Endodermal cell (in vitro differentiated cells): Measurements from ENCODE around the gene CACNA2D1. TPM values are rescaled to one million over a fixed set of nuclear protein-coding genes. Genes with fewer than 3 reads are reported as not detected.
A peak's percentile ranks its signal among the peaks of the same experiment; 100 is the strongest.

ENCODE experiments used
- DNase-seq: peaks from one replicate; pipeline ENCODE4 v3.0.0-alpha.2; 2017
- H3K27ac ChIP-seq: 2 replicates; pipeline ENCODE4 v1.5.1; 2013; ENCODE audit warnings: mild to moderate bottlenecking, low read depth, low read length, moderate library complexity
- H3K27me3 ChIP-seq: 2 replicates; pipeline ENCODE4 v1.6.1; 2013; ENCODE audit warnings: mild to moderate bottlenecking, low read length, moderate library complexity; ENCODE audit not compliant: insufficient read depth, control insufficient read depth, poor library complexity, severe bottlenecking
- H3K36me3 ChIP-seq: 2 replicates; pipeline ENCODE4 v1.7.0; 2013; ENCODE audit warnings: mild to moderate bottlenecking, low read length, moderate library complexity; ENCODE audit not compliant: control insufficient read depth, insufficient read depth
- H3K4me1 ChIP-seq: one replicate; pipeline ENCODE4 v1.7.0; 2013; ENCODE audit warnings: low read length; ENCODE audit not compliant: control insufficient read depth, insufficient read depth
- H3K4me3 ChIP-seq: 2 replicates; pipeline ENCODE4 v1.5.1; 2013; ENCODE audit warnings: mild to moderate bottlenecking, low read length, moderate library complexity
- H3K9ac ChIP-seq: 2 replicates; pipeline ENCODE4 v1.6.1; 2013; ENCODE audit warnings: mild to moderate bottlenecking, low read length, moderate library complexity; ENCODE audit not compliant: poor library complexity, severe bottlenecking; ENCODE audit errors: extremely low read depth
- H3K9me3 ChIP-seq: 2 replicates; pipeline ENCODE4 v1.6.1; 2013; ENCODE audit warnings: mild to moderate bottlenecking, low read length, moderate library complexity; ENCODE audit not compliant: control insufficient read depth
- H3K27ac Mint-ChIP-seq: 2 replicates; pipeline ENCODE4 v1.8.0; 2020; ENCODE audit warnings: mixed read lengths
- H3K27me3 Mint-ChIP-seq: 2 replicates; pipeline ENCODE4 v1.8.0; 2021; ENCODE audit warnings: mild to moderate bottlenecking, mixed read lengths; ENCODE audit not compliant: insufficient read depth
- H3K36me3 Mint-ChIP-seq: 2 replicates; pipeline ENCODE4 v1.8.0; 2020; ENCODE audit warnings: low read depth, mixed read lengths
- H3K4me1 Mint-ChIP-seq: 2 replicates; pipeline ENCODE4 v1.8.0; 2020; ENCODE audit warnings: mixed read lengths
- H3K4me3 Mint-ChIP-seq: 2 replicates; pipeline ENCODE4 v1.8.0; 2020; ENCODE audit warnings: mild to moderate bottlenecking, moderate library complexity, mixed read lengths
- H3K9me3 Mint-ChIP-seq: 2 replicates; pipeline ENCODE4 v1.8.0; 2020; ENCODE audit warnings: mild to moderate bottlenecking, mixed read lengths
- WGBS, 2 experiments: methylation state at CpG; one replicate each; pipeline versions ENCODE4 v1.1.5 to v1.1.7; 2013; ENCODE audit warnings: missing lambda C conversion rate in 2 of 2, mixed read lengths in 1 of 2; ENCODE audit not compliant: insufficient coverage in 1 of 2, insufficient read length in 1 of 2; 5-methylcytosine and 5-hydroxymethylcytosine counted together
- total RNA-seq, 2 donors: library from RNA; stranded (reverse); fragmentation: NEBNext Ultra II Directional in 1 of 2; extraction: Animal tissue kit (Norgen Biotek cat#: 25700) in 1 of 2; gene quantifications; 2 replicates in 1 of 2; 3 replicates in 1 of 2; pipeline ENCODE4 v1.2.1, GENCODE V29; 2021
- TF ChIP-seq, protein P1 (sequence below): fragments of 200-600 bp; sonication (generic); conservative IDR thresholded peaks from 2 replicates; pipeline ENCODE4 v1.5.0; 2021; ENCODE audit warnings: antibody characterized with exemption, mild to moderate bottlenecking

CACNA2D1 gene
- total RNA-seq, 2 donors from 2014 or later: 16.9 to 26.8 TPM

DNA sequence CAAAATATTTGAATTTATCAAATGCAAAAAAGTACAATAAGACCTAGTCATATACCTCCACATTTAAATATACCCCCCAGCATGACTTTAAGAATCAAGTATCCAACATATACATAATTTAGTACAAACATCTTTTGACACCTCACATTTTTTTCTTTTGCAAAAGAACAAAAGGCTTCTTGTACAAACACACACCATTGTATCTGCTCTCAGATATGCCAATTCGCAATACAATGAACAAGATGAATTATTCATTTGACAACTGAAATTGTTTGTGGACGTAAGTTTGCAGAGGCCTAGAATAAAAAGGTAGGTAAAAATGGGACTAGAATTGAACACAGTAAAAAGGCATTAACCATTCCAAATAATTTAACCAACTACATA, 154.4 kb downstream of the CACNA2D1 start:
- peaks cover 34% of the 10 kb centered on the region for H3K4me1 Mint-ChIP-seq

DNA sequence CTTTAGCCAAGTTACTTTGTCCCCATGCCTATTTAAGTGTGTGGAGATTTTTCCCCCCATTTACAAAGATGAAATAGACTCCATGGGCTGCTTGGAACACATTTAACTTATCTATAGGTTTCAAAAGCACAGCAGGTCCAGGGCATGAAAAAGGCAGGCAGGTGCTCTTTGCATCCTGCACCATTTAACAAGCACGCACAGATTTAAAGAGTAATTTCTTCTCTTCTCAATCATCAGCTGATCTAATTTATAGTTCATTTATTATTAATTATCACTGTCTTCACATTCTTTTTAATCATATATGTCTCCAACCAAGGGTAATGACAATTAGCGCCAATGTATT, 156.8 kb downstream of the CACNA2D1 start:
- no peak for DNase-seq
- Histone ChIP-seq H3K9me3 (peaks cover under 1% of the 10 kb centered on the region), H3K36me3 (no peaks in the 10 kb centered on the region), H3K27me3 (no peaks in the 10 kb centered on the region), H3K27ac (no peak overlapping the region), H3K9ac (no peak overlapping the region), H3K4me3 (no peak overlapping the region), H3K4me1 (no peaks in the 10 kb centered on the region)
- Mint-ChIP-seq H3K4me1 (peaks cover 32% of the 10 kb centered on the region), H3K36me3 (peaks cover under 1% of the 10 kb centered on the region), H3K27ac (no peak overlapping the region), H3K27me3 (no peaks in the 10 kb centered on the region), H3K4me3 (no peak overlapping the region), H3K9me3 (peaks cover under 1% of the 10 kb centered on the region)
- TF ChIP-seq, protein P1, sequence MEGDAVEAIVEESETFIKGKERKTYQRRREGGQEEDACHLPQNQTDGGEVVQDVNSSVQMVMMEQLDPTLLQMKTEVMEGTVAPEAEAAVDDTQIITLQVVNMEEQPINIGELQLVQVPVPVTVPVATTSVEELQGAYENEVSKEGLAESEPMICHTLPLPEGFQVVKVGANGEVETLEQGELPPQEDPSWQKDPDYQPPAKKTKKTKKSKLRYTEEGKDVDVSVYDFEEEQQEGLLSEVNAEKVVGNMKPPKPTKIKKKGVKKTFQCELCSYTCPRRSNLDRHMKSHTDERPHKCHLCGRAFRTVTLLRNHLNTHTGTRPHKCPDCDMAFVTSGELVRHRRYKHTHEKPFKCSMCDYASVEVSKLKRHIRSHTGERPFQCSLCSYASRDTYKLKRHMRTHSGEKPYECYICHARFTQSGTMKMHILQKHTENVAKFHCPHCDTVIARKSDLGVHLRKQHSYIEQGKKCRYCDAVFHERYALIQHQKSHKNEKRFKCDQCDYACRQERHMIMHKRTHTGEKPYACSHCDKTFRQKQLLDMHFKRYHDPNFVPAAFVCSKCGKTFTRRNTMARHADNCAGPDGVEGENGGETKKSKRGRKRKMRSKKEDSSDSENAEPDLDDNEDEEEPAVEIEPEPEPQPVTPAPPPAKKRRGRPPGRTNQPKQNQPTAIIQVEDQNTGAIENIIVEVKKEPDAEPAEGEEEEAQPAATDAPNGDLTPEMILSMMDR: no peak
- 89 to 100% methylated on average over 1 to 2 of the region's 2 CpGs for WGBS, 2 experiments

More for the DNA sequence above, 154.4 kb downstream of the CACNA2D1 start:
- Histone ChIP-seq H3K4me1 (no peaks in the 10 kb centered on the region), H3K9ac (no peak overlapping the region), H3K27me3 (no peaks in the 10 kb centered on the region), H3K4me3 (no peak overlapping the region), H3K9me3 (peaks cover 14% of the 10 kb centered on the region), H3K36me3 (no peaks in the 10 kb centered on the region), H3K27ac (peak overlapping the region; percentile 45)
- peaks cover 5% of the 10 kb centered on the region for H3K9me3 Mint-ChIP-seq
- no peak overlapping the region for H3K27ac Mint-ChIP-seq
- 90% methylated on average over 1 of the region's 2 CpGs; no CpG with 5 or more reads in 1 of the 2 experiments for WGBS, 2 experiments
- TF ChIP-seq, protein P1: no peak
- no peaks in the 10 kb centered on the region for H3K27me3 Mint-ChIP-seq
- no peak for DNase-seq
- H3K36me3 Mint-ChIP-seq: peaks cover 9% of the 10 kb centered on the region
- no peak overlapping the region for H3K4me3 Mint-ChIP-seq

DNA sequence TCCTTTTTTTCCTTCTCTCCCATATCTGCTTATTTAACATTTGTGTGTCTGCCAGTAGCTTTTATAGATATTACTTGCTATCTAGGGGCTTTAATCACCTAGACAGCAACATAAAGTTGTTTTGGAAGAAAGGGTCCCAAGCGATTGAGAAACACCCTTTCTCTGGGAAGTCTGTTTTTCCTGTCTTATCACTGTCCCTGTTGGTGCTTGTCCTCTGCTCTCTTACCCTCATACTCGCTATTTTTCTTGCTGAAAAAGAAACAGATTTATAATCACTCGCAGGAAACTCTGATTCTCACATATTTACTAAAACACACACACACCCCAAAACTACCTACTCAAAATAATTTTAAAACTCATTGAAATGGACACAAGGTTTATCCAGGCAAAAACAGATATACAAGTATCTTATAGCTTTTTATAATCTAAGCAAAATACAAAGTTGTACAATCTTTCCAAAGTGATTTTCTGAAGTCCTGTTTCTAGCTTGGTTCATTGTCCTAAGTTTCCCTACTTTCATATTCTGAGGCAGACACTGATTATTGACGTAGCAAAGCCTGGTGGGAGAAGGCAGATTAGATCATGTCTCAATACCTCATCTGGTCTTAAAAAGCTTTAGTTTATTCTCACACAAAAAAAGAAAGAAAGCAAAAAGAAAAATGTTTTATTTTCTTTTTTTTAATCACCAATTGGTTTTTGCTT, 157.3 kb downstream of the CACNA2D1 start:
- no peak overlapping the region for H3K4me3 ChIP-seq
- H3K9me3 ChIP-seq: no peaks in the 10 kb centered on the region
- H3K27me3 ChIP-seq: no peaks in the 10 kb centered on the region
- no peaks in the 10 kb centered on the region for H3K9me3 Mint-ChIP-seq
- H3K9ac ChIP-seq: no peak overlapping the region
- no peaks in the 10 kb centered on the region for H3K36me3 Mint-ChIP-seq
- no peaks in the 10 kb centered on the region for H3K4me1 ChIP-seq
- no peaks in the 10 kb centered on the region for H3K36me3 ChIP-seq
- 83 to 86% methylated on average over 1 to 4 of the region's 4 CpGs for WGBS, 2 experiments
- TF ChIP-seq, protein P1: no peak
- H3K27ac Mint-ChIP-seq: peak overlapping the region; percentile 3
- no peak overlapping the region for H3K27ac ChIP-seq
- no peak for DNase-seq
- H3K27me3 Mint-ChIP-seq: no peaks in the 10 kb centered on the region
- H3K4me1 Mint-ChIP-seq: peaks cover 32% of the 10 kb centered on the region
- H3K4me3 Mint-ChIP-seq: no peak overlapping the region
